ENCODE measurements around the gene BABAM2.

The BABAM2 gene

DNA sequence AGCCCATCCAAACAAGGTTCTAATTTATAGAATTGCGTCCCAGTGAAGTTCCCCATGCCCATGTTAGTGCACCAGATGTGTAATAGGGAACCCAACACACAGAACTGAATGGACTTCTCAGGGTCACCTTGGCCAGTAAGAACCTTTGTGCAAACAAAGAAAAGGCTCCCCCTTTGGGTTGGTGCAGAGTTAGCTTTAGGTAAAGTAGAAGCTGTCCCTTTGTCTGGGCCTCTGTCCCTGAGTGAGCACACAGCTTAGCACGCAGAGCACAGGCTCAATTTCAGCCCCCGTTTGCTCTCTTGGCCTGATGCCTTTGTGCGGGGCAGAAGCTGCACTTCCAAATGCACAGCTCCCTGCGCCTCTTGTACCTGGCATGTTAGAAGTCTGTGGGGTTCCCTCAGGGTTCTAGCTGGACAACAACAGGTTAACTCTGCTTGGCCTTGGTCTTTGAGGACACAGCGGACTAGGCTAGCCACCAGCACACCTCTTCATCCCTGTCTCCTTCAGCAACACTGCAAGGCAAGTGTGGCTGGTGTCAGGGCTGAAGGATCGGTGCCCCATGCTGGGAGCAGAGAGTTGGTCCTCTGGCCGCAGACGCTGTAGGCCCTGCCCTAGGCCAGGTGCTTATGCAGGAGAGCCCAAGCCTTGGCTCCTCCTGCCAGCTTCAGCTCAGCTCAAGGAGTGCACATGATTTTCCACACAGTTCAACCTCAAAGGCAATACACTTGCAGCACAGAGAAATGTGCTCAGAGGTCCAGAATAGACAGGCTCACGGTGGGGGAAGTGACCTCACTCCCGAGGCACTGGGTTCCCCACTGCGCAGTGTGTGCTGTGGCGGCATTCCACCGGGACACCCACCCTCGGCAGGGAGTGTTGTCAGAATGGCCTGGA is 428.8 kb downstream of the BABAM2 start:
- H3K4me3 ChIP-seq (ENCODE audit: low read length), result no peak overlapping the region
- no peak for TF ChIP-seq ZNF274 (IDR thresholded peaks at IDR 0.05; ENCODE audit: low read depth, low read length)

DNA sequence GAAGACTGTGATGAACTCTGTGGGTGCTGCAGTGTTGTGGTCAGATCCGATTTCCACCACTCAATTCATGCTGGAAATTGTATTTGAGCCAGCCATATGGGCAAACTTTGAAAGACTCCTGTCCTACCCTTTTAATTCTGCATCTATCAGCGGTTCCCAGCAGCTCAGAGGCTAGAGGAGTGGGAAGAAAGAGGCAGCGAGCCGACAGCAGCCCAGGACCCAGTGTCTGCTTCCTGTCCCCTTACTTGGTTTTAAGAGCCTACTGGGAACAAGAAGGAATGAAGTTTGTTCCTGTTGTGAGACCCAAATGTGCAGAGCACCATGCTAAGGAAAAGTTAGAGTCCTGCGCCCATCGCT is 429.5 kb downstream of the BABAM2 start:
- no peak for TF ChIP-seq ZNF274 (IDR thresholded peaks at IDR 0.05; ENCODE audit: low read depth, low read length)

DNA sequence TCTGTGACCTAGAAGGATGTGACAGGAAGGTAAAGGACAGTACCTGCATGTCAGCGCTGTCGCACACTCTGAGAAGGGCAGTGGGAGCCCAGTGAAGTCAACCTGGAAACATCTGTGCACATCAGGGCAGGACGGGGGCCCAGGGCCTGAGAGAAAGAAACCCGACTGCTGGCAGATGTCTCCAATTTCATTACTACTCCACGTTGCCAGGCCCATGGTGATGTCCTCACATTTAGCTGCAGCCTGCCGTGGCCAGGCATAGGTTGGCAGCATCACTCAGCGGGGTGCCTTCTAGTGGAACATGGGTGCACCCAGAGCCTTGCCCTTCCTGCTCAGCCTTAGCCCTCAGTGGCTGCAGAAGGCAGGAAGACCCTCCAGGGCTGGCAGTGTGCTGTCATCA is 429.8 kb downstream of the BABAM2 start:
- TF ChIP-seq ZNF274 (IDR thresholded peaks at IDR 0.05; ENCODE audit: low read depth, low read length), result no peak
- no peak overlapping the region for H3K4me3 ChIP-seq (ENCODE audit: low read length)

More for the DNA sequence above, 429.5 kb downstream of the BABAM2 start:
- H3K4me3 ChIP-seq (ENCODE audit: low read length), result no peak overlapping the region

DNA sequence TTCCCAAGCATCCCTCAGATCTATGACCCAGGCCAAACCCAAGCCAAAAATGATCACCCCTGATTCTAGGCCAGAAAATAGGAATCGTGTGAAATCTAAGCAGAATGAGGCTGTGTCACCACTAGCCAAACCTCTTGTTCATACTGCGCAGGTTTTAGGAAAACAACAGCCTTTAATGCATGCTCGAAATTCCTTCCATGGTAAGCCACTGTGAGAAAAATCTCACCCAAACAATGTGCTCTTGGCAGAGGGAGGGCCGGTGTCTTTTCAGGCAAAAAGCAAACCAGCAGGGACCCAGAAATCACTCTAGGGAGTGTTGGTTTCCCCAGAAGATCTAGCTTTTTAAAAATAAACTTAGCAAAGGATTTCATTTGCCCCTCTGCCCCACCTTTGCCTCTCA is 430.9 kb downstream of the BABAM2 start:
- no peak overlapping the region for H3K4me3 ChIP-seq (ENCODE audit: low read length)
- no peak for TF ChIP-seq ZNF274 (IDR thresholded peaks at IDR 0.05; ENCODE audit: low read depth, low read length)

DNA sequence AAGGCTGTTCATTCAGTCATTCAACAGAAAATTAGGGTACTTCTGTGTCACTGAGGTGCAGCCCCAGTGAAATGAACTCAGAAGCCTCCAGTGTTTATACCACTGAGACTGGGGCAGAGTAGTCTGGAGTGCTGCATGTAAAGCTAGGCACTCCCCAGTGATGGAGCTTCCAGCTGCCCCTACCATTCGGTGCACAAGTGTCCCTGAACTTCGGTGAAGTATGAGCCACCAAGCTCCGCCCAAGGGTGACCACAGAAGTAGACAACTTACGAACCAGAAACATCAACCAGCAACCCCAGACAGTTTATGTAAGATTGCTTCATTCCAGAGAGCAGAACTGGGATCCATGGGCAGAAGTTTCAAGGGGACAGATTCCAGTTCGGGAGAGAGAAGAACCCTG is 431.5 kb downstream of the BABAM2 start:
- no peak for TF ChIP-seq ZNF274 (IDR thresholded peaks at IDR 0.05; ENCODE audit: low read depth, low read length)
- no peak overlapping the region for H3K4me3 ChIP-seq (ENCODE audit: low read length)

DNA sequence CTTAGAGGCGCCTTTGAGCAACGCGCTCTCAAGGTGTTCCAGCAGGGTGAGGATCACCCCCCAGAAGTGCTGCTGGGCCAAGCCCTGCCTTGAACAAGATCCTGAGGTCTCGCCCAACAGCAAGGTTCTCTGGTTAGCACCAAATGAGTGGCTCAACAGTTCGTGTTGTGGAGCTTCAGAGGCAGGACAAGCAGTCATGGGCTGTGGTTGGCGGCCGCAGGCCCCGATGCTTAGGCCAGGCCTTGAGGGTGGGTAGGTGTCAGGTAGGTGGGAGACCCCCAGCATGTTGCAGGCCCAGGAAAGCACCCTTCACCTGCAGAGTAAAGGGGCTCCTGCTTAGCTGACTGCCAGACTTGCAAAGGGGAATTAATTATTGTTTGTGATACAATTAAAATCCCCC is 431.9 kb downstream of the BABAM2 start:
- H3K4me3 ChIP-seq (ENCODE audit: low read length), result no peak overlapping the region
- no peak for TF ChIP-seq ZNF274 (IDR thresholded peaks at IDR 0.05; ENCODE audit: low read depth, low read length)

DNA sequence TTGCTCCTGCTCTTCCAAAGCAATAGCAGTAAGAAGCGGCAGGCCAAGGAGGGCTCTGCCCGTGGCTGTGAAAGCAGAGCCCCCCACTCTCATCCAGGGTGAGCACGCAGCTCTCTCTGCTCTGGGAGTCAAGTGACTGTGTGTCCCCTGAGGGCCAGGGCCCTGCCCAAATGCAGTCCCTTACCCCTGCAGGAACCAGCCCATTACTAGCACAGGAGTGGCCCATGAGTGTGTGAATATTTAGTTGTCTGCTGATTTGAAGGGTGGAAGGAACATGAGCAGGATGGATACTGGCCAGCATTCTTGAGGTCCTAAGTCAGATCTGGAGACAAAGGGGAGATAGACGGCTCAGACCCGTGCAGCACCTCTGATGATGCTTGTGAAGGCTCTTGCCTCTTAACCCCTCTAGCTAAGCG is 432.5 kb downstream of the BABAM2 start:
- H3K4me3 ChIP-seq (ENCODE audit: low read length), result no peak overlapping the region
- TF ChIP-seq ZNF274 (IDR thresholded peaks at IDR 0.05; ENCODE audit: low read depth, low read length), result no peak

DNA sequence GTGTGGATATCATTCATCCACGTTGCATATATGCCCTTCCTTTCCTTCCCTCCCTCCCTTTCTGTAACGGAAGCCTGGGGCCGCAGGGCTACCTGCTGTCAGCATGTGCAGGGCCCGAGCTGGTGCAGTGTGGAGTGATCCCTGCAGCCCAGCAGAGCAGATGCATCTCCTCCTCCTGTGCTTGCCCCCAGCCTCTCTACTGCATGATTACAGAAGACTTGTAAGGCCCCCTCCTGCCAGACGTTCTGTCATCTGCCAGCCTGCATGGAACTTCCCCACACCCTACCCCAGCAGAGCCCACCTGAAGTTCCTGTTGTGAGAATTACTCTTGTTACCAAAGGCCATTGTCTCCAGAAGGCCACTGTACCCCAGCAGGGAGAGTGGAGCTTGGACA is 434.6 kb downstream of the BABAM2 start:
- H3K4me3 ChIP-seq (ENCODE audit: low read length), result no peak overlapping the region
- no peak for TF ChIP-seq ZNF274 (IDR thresholded peaks at IDR 0.05; ENCODE audit: low read depth, low read length)

DNA sequence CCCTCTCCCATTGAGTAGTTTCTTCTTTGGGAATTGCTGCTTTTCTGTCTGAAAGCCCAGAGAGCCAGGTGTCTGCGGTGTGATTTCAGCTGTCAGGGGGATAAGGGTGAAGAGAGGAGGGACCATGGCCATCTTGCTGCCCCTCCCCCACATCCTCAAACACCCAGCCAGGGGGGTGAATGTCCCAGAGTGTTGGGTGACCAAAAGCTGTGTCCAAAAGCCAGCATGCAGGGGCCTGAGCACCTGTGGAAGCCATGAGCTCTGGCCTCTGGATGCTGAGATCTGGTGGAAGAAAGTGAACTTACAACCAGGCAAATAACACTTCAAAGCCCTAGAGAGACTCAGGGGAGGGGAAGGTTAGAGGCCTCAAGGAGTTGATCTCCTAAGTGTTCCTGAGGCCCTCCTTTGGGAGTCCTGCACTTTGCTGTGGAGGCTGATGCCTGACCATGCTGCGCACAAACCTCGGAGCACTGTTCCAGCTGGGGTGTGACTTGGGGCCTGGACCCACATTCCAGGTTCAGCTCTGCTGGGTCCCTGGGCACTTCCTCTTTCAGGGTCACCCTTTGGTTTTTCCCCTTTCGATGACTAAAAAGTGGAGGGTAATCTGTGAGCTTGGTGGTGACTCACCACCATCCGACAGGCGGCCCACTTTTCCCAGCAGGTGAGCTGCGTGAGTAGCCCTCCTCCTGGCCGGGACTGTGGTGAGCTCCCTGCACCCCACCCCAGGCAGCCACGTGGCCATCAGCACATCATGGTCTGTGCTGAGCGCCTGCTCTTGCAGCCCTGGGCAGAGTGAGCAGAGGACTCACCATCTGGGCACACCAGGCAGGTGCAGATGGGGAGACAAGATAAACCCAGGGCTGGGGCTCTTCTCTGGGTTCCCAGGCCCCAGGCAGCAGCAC is 435.3 kb downstream of the BABAM2 start:
- no peak for TF ChIP-seq ZNF274 (IDR thresholded peaks at IDR 0.05; ENCODE audit: low read depth, low read length)
- H3K4me3 ChIP-seq (ENCODE audit: low read length), result no peak overlapping the region

DNA sequence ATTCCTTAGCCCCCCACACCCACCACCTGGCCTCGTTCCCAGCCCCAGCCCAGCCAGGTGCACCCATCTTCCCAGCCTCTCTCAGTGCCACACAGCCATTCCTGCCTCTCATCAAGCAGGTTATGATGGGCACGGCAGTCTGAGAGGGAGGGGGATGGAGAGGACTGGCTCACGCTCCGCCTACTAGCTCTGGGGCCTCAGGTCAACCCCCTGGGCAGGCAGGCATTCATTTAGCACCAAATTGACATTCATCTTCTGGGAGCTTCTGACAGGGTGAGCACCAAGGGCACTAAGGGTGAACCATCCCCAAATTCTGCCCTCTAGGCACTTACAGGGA is 435.9 kb downstream of the BABAM2 start:
- TF ChIP-seq ZNF274 (IDR thresholded peaks at IDR 0.05; ENCODE audit: low read depth, low read length), result no peak
- no peak overlapping the region for H3K4me3 ChIP-seq (ENCODE audit: low read length)

DNA sequence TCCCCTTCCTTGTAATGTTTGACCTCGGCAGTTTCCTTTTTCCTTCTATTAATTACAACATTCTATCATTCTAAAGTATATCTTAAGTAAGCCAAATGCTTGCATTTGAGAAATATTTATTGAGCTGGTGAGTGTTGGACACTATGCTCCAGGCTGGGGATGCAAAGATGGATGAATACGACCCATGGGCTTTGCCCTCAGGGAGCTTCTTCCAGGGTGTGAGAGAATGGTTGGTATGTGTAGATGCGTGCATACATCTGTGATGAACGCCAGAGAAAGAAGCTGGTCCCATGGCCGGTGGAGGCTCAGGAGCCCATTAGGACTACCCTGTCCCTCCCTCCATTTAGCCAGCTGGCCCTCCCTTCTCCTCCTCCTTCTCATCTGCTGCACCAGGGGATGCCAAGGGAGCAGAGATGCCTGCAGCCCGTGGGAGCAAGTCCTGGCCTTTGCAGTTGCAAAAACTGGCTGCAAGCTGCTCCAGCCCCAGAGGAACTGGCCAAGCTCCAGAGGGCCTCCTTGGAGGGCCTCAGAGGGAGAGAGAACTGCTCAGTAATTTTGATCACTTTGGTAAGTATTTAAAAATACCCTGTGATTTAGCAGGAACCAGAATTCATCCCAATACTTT is 436.5 kb downstream of the BABAM2 start:
- TF ChIP-seq ZNF274 (IDR thresholded peaks at IDR 0.05; ENCODE audit: low read depth, low read length), result no peak
- H3K4me3 ChIP-seq (ENCODE audit: low read length), result no peak overlapping the region

DNA sequence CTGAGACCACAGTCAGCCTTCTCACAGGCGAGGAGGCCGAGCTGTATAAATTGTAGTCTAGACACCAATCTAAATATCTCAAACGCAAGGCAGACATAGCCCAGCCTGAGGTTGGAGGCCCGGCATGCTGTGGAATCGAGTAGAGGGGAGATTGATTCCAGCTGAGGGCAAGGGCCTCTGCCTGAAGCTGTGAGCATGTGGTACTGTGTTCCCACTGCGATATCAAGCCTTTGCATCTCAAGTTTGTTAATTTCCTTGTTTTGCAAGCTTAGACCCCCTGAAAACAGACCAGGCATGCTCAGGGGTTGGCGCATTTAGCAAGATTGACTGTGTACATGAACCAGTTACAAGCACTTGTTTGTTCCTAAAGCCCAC is 437.0 kb downstream of the BABAM2 start:
- TF ChIP-seq ZNF274 (IDR thresholded peaks at IDR 0.05; ENCODE audit: low read depth, low read length), result no peak

DNA sequence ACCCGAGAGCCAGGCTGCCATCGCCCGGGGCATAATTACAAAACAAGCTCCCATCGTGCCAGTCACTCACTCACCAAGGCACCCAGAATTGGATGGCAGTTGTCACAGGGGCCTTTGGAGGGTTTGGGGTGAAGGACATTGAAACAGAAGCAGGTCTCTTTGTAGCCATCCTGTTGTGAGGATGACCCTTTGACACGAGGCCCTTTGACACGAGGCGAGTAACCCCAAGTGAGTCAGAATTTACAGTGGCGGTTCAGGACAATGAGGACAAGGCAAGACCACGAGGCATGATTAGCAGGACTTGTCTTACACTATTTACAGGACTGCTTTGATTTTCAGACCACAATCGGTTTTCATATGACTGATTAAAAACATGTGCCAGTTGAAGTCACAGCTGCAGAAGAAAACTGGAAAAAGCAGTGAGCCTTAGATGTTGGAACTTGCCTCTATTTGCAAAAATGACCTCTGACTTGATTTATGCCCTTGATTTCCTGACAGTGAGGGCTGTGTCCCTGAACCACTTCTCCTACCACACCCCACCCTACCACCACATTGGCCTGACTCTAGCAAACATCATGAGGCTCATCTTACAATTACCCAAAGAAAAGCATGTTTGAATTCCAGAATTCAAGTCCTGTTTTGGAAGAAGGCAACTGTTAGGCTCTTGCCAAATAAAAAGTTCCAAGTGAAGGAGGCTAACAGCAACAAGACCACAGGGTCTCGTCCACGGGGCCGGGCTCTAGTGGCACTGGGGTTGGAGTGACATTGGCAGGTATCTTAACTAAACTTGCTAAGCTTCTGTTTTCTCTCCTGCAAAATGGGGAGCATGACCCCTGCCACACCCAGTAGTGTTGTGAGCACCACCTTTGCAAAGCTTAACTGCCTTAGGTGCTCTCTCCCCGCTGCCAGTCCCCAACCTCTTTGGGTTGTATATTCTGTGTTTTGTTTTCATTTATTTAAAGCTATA is 437.7 kb downstream of the BABAM2 start:
- TF ChIP-seq ZNF274 (IDR thresholded peaks at IDR 0.05; ENCODE audit: low read depth, low read length), result no peak
- H3K4me3 ChIP-seq (ENCODE audit: low read length), result no peak overlapping the region

More for the DNA sequence above, 437.0 kb downstream of the BABAM2 start:
- H3K4me3 ChIP-seq (ENCODE audit: low read length), result no peak overlapping the region
